Omental fat pad (tissue), 4 donors: Measurements from ENCODE around the gene DRAP1. TPM values are rescaled to one million over a fixed set of nuclear protein-coding genes. Genes with fewer than 3 reads are reported as not detected.

ENCODE experiments used
- ATAC-seq: fragments of 150-250 bp; one replicate; pipeline ENCODE4 v1.9.1; 2016; ENCODE audit warnings: mild to moderate bottlenecking, moderate library complexity; ENCODE audit not compliant: low FRiP score
- DNase-seq: peaks from one replicate; pipeline ENCODE4 v3.0.0-alpha.2; 2019; ENCODE audit warnings: low spot score
- total RNA-seq, 4 donors: library from RNA; depleted of rRNA; stranded (reverse); fragments of >200 nt; gene quantifications; one replicate each; pipeline ENCODE4 v1.1.0, GENCODE V29; 2016
- TF ChIP-seq, protein P1 (sequence below), 3 donors: fragments of 450-650 bp; IDR thresholded peaks; one replicate each; pipeline ENCODE4 v1.5.1; 2016 to 2017; ENCODE audit warnings: antibody characterized with exemption in 3 of 3, mild to moderate bottlenecking in 3 of 3, moderate library complexity in 2 of 3

The DRAP1 gene
- total RNA-seq, 4 donors from 2014 or later = 53.0 to 88.6 (median 72.5) TPM

DNA sequence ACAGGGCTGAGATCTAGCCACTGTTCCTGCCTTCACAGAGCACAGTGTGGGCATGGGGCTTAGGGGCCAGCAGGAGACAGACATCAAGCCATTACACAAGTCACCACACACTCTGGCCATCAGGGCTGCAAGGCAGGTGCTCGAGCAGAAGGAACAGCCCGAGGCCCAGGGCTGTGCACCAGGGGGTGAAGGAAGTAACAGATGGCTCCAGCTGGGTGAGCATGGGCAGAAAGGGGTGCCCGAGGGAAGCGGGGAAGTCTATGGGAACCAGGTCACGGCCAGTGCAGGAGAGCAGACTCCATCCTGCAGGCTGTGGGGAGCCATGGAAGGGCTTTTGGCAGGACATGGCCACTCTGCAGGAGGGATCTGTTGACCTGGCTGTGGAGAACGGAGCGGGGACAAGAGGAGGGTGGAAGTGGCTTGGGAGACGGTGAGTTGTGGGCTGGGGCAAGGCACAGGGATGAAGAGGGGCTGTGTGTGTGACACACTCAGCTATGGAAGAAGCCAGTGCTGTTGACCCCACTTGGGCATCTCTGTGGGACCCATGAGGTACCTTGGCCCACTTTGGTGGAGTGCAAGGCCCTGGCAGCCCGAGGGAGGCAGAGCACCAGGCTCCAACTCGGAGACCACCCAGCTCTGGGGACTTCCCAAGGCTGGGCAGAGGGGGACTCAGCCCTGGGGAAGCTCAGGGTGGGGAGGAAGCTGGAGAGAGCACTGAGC is 4.0 kb upstream of the DRAP1 start:
- TF ChIP-seq, protein P1, sequence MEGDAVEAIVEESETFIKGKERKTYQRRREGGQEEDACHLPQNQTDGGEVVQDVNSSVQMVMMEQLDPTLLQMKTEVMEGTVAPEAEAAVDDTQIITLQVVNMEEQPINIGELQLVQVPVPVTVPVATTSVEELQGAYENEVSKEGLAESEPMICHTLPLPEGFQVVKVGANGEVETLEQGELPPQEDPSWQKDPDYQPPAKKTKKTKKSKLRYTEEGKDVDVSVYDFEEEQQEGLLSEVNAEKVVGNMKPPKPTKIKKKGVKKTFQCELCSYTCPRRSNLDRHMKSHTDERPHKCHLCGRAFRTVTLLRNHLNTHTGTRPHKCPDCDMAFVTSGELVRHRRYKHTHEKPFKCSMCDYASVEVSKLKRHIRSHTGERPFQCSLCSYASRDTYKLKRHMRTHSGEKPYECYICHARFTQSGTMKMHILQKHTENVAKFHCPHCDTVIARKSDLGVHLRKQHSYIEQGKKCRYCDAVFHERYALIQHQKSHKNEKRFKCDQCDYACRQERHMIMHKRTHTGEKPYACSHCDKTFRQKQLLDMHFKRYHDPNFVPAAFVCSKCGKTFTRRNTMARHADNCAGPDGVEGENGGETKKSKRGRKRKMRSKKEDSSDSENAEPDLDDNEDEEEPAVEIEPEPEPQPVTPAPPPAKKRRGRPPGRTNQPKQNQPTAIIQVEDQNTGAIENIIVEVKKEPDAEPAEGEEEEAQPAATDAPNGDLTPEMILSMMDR (IDR thresholded peaks at IDR 0.05) = no peak
- no peak for ATAC-seq
- DNase-seq = no peak

GRCh38 chr11:65915821-65916251 is 3.4 kb upstream of the DRAP1 start:
- TF ChIP-seq, protein P1 (IDR thresholded peaks at IDR 0.05) = no peak
- ATAC-seq = peak; percentile 74
- DNase-seq = peak; percentile 75

- no peak for DNase-seq
- no peak for ATAC-seq
- TF ChIP-seq, protein P1 (IDR thresholded peaks at IDR 0.05) = no peak
Observed at GRCh38 chr11:65916391-65916790, 2.8 kb upstream of the DRAP1 start.

DNA sequence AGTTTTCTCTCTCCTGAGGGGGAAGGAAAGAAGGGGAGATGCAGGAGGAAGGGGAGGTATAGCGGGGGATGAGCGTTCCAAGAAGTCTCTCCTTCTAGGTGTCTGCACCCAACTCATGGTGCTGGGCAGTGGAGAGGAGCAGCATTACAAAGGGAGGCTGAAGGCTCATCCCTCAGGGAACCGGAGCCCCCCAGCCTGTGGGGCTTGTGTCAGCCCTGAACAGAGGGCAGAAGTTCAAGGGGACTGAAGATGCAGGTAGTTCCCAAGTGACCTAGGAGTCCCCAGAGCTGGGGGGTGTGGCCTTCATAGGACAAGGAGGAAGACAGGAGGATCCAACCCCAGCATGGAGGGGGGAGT is 2.2 kb upstream of the DRAP1 start:
- no peak for ATAC-seq
- no peak for DNase-seq

GRCh38 chr11:65917434-65918210 is 1.6 kb upstream of the DRAP1 start:
- TF ChIP-seq, protein P1 (IDR thresholded peaks at IDR 0.05) = no peak
- ATAC-seq (no peak), DNase-seq (no peak)

More for the DNA sequence above, 2.2 kb upstream of the DRAP1 start:
- TF ChIP-seq, protein P1 (IDR thresholded peaks at IDR 0.05) = no peak

DNA sequence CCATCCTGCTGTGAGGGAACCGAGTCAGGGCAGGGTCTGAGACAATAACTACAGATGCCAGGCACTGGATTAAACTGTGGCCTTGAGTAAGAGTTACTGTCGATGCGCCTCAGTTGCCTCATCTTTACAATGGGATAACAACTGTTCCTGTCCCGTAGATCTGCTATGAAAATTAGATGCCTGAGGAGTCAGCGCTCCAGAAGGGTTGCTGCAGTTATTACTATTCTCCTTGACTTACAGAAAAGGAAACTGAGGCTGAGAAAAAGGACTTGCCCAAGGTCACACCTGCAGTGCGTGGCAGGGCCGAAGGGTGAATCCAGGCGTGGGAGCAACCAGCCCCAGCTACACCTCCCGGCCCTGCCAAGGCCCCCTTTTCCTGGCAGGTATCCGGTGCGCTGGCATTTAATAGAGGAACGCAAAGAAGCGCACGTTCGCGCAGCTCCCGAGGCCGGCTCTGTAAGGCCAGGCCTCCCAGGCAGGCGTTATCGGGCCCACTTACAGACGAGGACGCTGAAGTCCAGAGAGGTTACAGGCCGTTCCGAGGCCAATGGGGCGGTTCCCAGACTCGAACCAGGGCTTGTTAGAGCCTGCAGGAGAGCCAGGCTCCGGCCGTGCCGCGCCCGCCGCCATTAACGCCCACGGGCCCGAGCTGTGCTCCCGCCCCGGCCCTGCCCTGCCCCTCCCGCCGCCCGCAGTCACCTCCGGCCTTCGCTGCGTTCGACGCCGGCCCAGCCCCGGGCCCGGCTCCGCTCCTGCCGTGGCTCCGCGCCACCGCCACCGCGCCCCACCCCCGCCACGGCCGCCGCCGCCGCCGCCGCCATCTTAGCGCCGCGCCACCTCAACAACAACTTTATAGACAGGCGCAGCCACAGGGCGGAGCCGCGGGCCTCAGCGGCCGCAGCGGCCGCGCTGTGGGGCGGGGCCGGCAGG is 750 bp upstream of the DRAP1 start, which contains the start of gene C11orf68:
C11orf68 (minus strand) TSS at position 852 of the 930 bp plus-strand sequence; CDS start at position 821, 31 bp downstream.
- DNase-seq (no peak), ATAC-seq (no peak)
- TF ChIP-seq, protein P1 (IDR thresholded peaks at IDR 0.05) = no peak
